DMS114 treated with DMSO at 0.1 percent for 48 hours (cell line): ENCODE measurements around the gene PVALB.

Experiments
- DNase-seq: peaks from one replicate; lab custom pipeline; 2025; ENCODE audit not compliant: unreplicated experiment; lab: John Stamatoyannopoulos, UW

Gene PVALB

GRCh38 chr22:36775964-36776669 is 40.7 kb downstream of the PVALB start, which contains the start of gene IFT27:
Gene IFT27 (minus strand): TSS chr22:36776119. CDS start chr22:36775707, 412 bp downstream.
- peak; percentile 99 for DNase-seq

GRCh38 chr22:36775586-36775963 is 41.3 kb downstream of the PVALB start:
- DNase-seq: no peak

- DNase-seq: peak; percentile 17
Observed at GRCh38 chr22:36773935-36774334, 42.9 kb downstream of the PVALB start.

GRCh38 chr22:36772451-36772850 is 44.4 kb downstream of the PVALB start:
- no peak for DNase-seq

GRCh38 chr22:36771356-36772063 is 45.3 kb downstream of the PVALB start:
- no peak for DNase-seq

- no peak for DNase-seq
Observed at GRCh38 chr22:36770513-36771231, 46.2 kb downstream of the PVALB start.

GRCh38 chr22:36769541-36770512 is 47.0 kb downstream of the PVALB start:
- DNase-seq: no peak

GRCh38 chr22:36768616-36769015 is 48.2 kb downstream of the PVALB start:
- DNase-seq: no peak

GRCh38 chr22:36768141-36768540 is 48.7 kb downstream of the PVALB start:
- no peak for DNase-seq

- DNase-seq: no peak
Observed at GRCh38 chr22:36767035-36767775, 49.6 kb downstream of the PVALB start.

GRCh38 chr22:36765943-36766450 is 50.8 kb downstream of the PVALB start:
- no peak for DNase-seq

- no peak for DNase-seq
Observed at GRCh38 chr22:36765131-36765942, 51.5 kb downstream of the PVALB start.

GRCh38 chr22:36764641-36765040 is 52.2 kb downstream of the PVALB start:
- DNase-seq: no peak

- no peak for DNase-seq
Observed at GRCh38 chr22:36764060-36764459, 52.8 kb downstream of the PVALB start.

GRCh38 chr22:36763576-36763975 is 53.3 kb downstream of the PVALB start:
- no peak for DNase-seq

GRCh38 chr22:36762687-36763260 is 54.1 kb downstream of the PVALB start:
- no peak for DNase-seq

- DNase-seq: no peak
Observed at GRCh38 chr22:36761553-36762240, 55.1 kb downstream of the PVALB start.

GRCh38 chr22:36760786-36761185 is 56.0 kb downstream of the PVALB start:
- DNase-seq: no peak
